ENCODE results near the gene PLPP2.

GRCh38 chr19:310781-311496 lies 19.7 kb upstream of the PLPP2 start:
- TF ChIP-seq, protein P1, sequence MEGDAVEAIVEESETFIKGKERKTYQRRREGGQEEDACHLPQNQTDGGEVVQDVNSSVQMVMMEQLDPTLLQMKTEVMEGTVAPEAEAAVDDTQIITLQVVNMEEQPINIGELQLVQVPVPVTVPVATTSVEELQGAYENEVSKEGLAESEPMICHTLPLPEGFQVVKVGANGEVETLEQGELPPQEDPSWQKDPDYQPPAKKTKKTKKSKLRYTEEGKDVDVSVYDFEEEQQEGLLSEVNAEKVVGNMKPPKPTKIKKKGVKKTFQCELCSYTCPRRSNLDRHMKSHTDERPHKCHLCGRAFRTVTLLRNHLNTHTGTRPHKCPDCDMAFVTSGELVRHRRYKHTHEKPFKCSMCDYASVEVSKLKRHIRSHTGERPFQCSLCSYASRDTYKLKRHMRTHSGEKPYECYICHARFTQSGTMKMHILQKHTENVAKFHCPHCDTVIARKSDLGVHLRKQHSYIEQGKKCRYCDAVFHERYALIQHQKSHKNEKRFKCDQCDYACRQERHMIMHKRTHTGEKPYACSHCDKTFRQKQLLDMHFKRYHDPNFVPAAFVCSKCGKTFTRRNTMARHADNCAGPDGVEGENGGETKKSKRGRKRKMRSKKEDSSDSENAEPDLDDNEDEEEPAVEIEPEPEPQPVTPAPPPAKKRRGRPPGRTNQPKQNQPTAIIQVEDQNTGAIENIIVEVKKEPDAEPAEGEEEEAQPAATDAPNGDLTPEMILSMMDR (IDR thresholded peaks at IDR 0.05): no peak
- TF ChIP-seq, protein P2, sequence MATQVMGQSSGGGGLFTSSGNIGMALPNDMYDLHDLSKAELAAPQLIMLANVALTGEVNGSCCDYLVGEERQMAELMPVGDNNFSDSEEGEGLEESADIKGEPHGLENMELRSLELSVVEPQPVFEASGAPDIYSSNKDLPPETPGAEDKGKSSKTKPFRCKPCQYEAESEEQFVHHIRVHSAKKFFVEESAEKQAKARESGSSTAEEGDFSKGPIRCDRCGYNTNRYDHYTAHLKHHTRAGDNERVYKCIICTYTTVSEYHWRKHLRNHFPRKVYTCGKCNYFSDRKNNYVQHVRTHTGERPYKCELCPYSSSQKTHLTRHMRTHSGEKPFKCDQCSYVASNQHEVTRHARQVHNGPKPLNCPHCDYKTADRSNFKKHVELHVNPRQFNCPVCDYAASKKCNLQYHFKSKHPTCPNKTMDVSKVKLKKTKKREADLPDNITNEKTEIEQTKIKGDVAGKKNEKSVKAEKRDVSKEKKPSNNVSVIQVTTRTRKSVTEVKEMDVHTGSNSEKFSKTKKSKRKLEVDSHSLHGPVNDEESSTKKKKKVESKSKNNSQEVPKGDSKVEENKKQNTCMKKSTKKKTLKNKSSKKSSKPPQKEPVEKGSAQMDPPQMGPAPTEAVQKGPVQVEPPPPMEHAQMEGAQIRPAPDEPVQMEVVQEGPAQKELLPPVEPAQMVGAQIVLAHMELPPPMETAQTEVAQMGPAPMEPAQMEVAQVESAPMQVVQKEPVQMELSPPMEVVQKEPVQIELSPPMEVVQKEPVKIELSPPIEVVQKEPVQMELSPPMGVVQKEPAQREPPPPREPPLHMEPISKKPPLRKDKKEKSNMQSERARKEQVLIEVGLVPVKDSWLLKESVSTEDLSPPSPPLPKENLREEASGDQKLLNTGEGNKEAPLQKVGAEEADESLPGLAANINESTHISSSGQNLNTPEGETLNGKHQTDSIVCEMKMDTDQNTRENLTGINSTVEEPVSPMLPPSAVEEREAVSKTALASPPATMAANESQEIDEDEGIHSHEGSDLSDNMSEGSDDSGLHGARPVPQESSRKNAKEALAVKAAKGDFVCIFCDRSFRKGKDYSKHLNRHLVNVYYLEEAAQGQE (IDR thresholded peaks at IDR 0.05; ENCODE audit: insufficient read depth in 1 of 2, low read depth in 2 of 2, low read length in 1 of 2): no peak
